ENCODE measurements around the gene DHX38.
"Not testable (repeated sequence)": the region's sequence is repeated elsewhere in the genome, so short reads cannot be mapped to it uniquely, and the experiment has no call there.

The DHX38 gene

GRCh38 chr16:72068930-72069329, 24.7 kb upstream of the DHX38 start:
- Mint-ChIP-seq H3K9me3 (no peaks in the 10 kb centered on the region), H3K27me3 (ENCODE audit: low read depth) (no peaks in the 10 kb centered on the region), H3K27ac (no peak overlapping the region), H3K4me1 (ENCODE audit: low read depth) (no peaks in the 10 kb centered on the region), H3K36me3 (ENCODE audit: low read depth) (no peaks in the 10 kb centered on the region), H3K4me3 (no peak overlapping the region)

GRCh38 chr16:72072514-72073342, 20.9 kb upstream of the DHX38 start:
- H3K4me3 Mint-ChIP-seq: no peak overlapping the region
- no peaks in the 10 kb centered on the region for H3K27me3 Mint-ChIP-seq (ENCODE audit: low read depth)
- H3K4me1 Mint-ChIP-seq (ENCODE audit: low read depth): no peaks in the 10 kb centered on the region
- no peaks in the 10 kb centered on the region for H3K36me3 Mint-ChIP-seq (ENCODE audit: low read depth)
- no peaks in the 10 kb centered on the region for H3K9me3 Mint-ChIP-seq
- no peak overlapping the region for H3K27ac Mint-ChIP-seq

- Mint-ChIP-seq H3K27ac (no peak overlapping the region), H3K4me1 (ENCODE audit: low read depth) (no peaks in the 10 kb centered on the region), H3K9me3 (no peaks in the 10 kb centered on the region), H3K27me3 (ENCODE audit: low read depth) (no peaks in the 10 kb centered on the region), H3K4me3 (no peak overlapping the region), H3K36me3 (ENCODE audit: low read depth) (no peaks in the 10 kb centered on the region)
Measured at GRCh38 chr16:72073560-72074230, 20.0 kb upstream of the DHX38 start.

- not testable (repeated sequence) for H3K4me1 Mint-ChIP-seq (ENCODE audit: low read depth); H3K4me3 Mint-ChIP-seq
Measured at GRCh38 chr16:72075067-72075466, 18.6 kb upstream of the DHX38 start.

GRCh38 chr16:72076991-72077706, 16.5 kb upstream of the DHX38 start:
- not testable (repeated sequence) for H3K4me1 Mint-ChIP-seq (ENCODE audit: low read depth); H3K36me3 Mint-ChIP-seq (ENCODE audit: low read depth); H3K27ac Mint-ChIP-seq; H3K27me3 Mint-ChIP-seq (ENCODE audit: low read depth); H3K4me3 Mint-ChIP-seq; H3K9me3 Mint-ChIP-seq

More at GRCh38 chr16:72075067-72075466, 18.6 kb upstream of the DHX38 start:
- not testable (repeated sequence) for H3K27ac Mint-ChIP-seq; H3K27me3 Mint-ChIP-seq (ENCODE audit: low read depth); H3K36me3 Mint-ChIP-seq (ENCODE audit: low read depth); H3K9me3 Mint-ChIP-seq

GRCh38 chr16:72083778-72084404, 9.8 kb upstream of the DHX38 start:
- no peak overlapping the region for H3K27ac Mint-ChIP-seq
- no peaks in the 10 kb centered on the region for H3K27me3 Mint-ChIP-seq (ENCODE audit: low read depth)
- H3K4me1 Mint-ChIP-seq (ENCODE audit: low read depth): no peaks in the 10 kb centered on the region
- no peak overlapping the region for H3K4me3 Mint-ChIP-seq
- peaks cover 13% of the 10 kb centered on the region for H3K9me3 Mint-ChIP-seq
- H3K36me3 Mint-ChIP-seq (ENCODE audit: low read depth): peaks cover 31% of the 10 kb centered on the region

- no peaks in the 10 kb centered on the region for H3K27me3 Mint-ChIP-seq (ENCODE audit: low read depth)
- H3K4me3 Mint-ChIP-seq: no peak overlapping the region
- peaks cover 13% of the 10 kb centered on the region for H3K9me3 Mint-ChIP-seq
- peaks cover 35% of the 10 kb centered on the region for H3K36me3 Mint-ChIP-seq (ENCODE audit: low read depth)
- H3K4me1 Mint-ChIP-seq (ENCODE audit: low read depth): no peaks in the 10 kb centered on the region
- H3K27ac Mint-ChIP-seq: no peak overlapping the region
Measured at GRCh38 chr16:72084445-72084844, 9.2 kb upstream of the DHX38 start.

- peaks cover 37% of the 10 kb centered on the region for H3K36me3 Mint-ChIP-seq (ENCODE audit: low read depth)
Measured at GRCh38 chr16:72085002-72085401, 8.6 kb upstream of the DHX38 start.

GRCh38 chr16:72091217-72091616, 2.4 kb upstream of the DHX38 start:
- H3K4me1 Mint-ChIP-seq (ENCODE audit: low read depth): peaks cover 34% of the 10 kb centered on the region
- H3K4me3 Mint-ChIP-seq: peak overlapping the region; percentile 17
- peaks cover 29% of the 10 kb centered on the region for H3K36me3 Mint-ChIP-seq (ENCODE audit: low read depth)
- peak overlapping the region; percentile 50 for H3K27ac Mint-ChIP-seq
- no peaks in the 10 kb centered on the region for H3K27me3 Mint-ChIP-seq (ENCODE audit: low read depth)
- H3K9me3 Mint-ChIP-seq: no peaks in the 10 kb centered on the region

More at GRCh38 chr16:72085002-72085401, 8.6 kb upstream of the DHX38 start:
- Mint-ChIP-seq H3K27ac (no peak overlapping the region), H3K27me3 (ENCODE audit: low read depth) (no peaks in the 10 kb centered on the region), H3K4me3 (no peak overlapping the region), H3K9me3 (peaks cover 13% of the 10 kb centered on the region), H3K4me1 (ENCODE audit: low read depth) (peaks cover 1% of the 10 kb centered on the region)

GRCh38 chr16:72092832-72093447, 707 bp upstream of the DHX38 start:
- peak overlapping the region; percentile 98 for H3K27ac Mint-ChIP-seq
- H3K9me3 Mint-ChIP-seq: no peaks in the 10 kb centered on the region
- H3K27me3 Mint-ChIP-seq (ENCODE audit: low read depth): no peaks in the 10 kb centered on the region
- H3K4me1 Mint-ChIP-seq (ENCODE audit: low read depth): peaks cover 40% of the 10 kb centered on the region
- H3K4me3 Mint-ChIP-seq: peak overlapping the region; percentile 98
- peaks cover 38% of the 10 kb centered on the region for H3K36me3 Mint-ChIP-seq (ENCODE audit: low read depth)

- H3K4me1 Mint-ChIP-seq (ENCODE audit: low read depth): peaks cover 40% of the 10 kb centered on the region
- H3K27ac Mint-ChIP-seq: peak overlapping the region; percentile 98
- H3K9me3 Mint-ChIP-seq: no peaks in the 10 kb centered on the region
- H3K27me3 Mint-ChIP-seq (ENCODE audit: low read depth): no peaks in the 10 kb centered on the region
- H3K36me3 Mint-ChIP-seq (ENCODE audit: low read depth): peaks cover 41% of the 10 kb centered on the region
- peak overlapping the region; percentile 98 for H3K4me3 Mint-ChIP-seq
Measured at GRCh38 chr16:72094266-72094610, 591 bp downstream of the DHX38 start.

GRCh38 chr16:72098936-72099335, 5.3 kb downstream of the DHX38 start:
- Mint-ChIP-seq H3K36me3 (ENCODE audit: low read depth) (peaks cover 55% of the 10 kb centered on the region), H3K27me3 (ENCODE audit: low read depth) (no peaks in the 10 kb centered on the region), H3K4me1 (ENCODE audit: low read depth) (peaks cover 21% of the 10 kb centered on the region), H3K4me3 (no peak overlapping the region), H3K27ac (no peak overlapping the region), H3K9me3 (no peaks in the 10 kb centered on the region)

GRCh38 chr16:72099377-72099818, 5.8 kb downstream of the DHX38 start:
- no peaks in the 10 kb centered on the region for H3K27me3 Mint-ChIP-seq (ENCODE audit: low read depth)
- H3K4me1 Mint-ChIP-seq (ENCODE audit: low read depth): peaks cover 21% of the 10 kb centered on the region
- H3K27ac Mint-ChIP-seq: no peak overlapping the region
- peaks cover 56% of the 10 kb centered on the region for H3K36me3 Mint-ChIP-seq (ENCODE audit: low read depth)
- H3K4me3 Mint-ChIP-seq: no peak overlapping the region
- no peaks in the 10 kb centered on the region for H3K9me3 Mint-ChIP-seq

- no peaks in the 10 kb centered on the region for H3K27me3 Mint-ChIP-seq (ENCODE audit: low read depth)
- peaks cover 60% of the 10 kb centered on the region for H3K36me3 Mint-ChIP-seq (ENCODE audit: low read depth)
- no peak overlapping the region for H3K27ac Mint-ChIP-seq
- no peak overlapping the region for H3K4me3 Mint-ChIP-seq
- H3K4me1 Mint-ChIP-seq (ENCODE audit: low read depth): peaks cover 9% of the 10 kb centered on the region
- no peaks in the 10 kb centered on the region for H3K9me3 Mint-ChIP-seq
Measured at GRCh38 chr16:72101195-72101594, 7.5 kb downstream of the DHX38 start.
